ENCODE measurements around the gene HTR1B.

HTR1B gene, protein sequence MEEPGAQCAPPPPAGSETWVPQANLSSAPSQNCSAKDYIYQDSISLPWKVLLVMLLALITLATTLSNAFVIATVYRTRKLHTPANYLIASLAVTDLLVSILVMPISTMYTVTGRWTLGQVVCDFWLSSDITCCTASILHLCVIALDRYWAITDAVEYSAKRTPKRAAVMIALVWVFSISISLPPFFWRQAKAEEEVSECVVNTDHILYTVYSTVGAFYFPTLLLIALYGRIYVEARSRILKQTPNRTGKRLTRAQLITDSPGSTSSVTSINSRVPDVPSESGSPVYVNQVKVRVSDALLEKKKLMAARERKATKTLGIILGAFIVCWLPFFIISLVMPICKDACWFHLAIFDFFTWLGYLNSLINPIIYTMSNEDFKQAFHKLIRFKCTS

DNA sequence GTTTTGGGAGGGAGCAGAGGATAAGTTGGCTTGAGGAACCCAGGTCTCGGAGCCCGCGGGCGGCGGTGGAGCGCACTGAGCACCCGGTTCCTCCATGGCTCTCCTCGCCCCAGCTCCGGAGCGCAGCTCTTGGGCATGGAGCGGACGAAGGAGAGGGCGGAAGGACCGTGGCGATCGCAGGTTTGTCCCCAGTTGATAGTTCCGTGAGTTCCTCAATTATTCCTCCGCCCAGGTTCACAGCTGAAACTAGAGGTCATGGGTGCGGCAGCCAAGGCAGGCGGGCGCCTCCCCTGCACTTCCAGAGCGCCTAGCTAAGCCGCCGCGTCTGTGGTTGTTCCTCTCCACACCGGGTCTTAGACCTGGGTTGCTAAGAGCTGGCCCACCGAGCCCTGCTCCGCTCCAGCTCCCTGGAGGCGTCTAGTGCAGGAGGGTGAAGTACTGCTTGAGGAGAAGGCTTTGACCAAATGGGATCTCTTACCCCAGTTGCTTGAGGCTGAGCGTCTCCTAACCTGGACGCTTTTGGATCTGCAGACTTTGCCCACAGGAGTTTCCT, at the start of gene HTR1B:
Gene HTR1B (minus strand): TSS at position 184 of the 553 bp plus-strand sequence. CDS start 88 bp downstream, at position 96.
- no peak for DNase-seq

DNA sequence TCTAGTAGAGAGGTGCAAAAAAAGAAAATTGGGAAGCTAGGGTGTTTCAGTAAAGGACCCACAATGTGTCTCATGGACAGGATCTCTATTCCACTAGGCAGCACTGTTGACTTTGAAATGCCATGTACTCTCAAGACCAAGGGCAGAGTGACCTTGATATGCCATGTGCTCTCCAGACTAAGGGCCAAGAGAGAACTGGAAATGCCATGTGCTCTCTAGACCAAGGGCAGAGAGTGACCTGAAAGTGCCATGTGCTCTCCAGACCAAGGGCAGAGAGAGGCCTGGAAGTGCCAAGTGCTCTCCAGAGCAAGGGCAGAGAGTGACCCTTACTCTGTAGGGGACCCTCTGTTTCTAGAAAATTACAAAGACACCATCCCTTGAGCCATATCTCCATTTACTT, 49.3 kb upstream of the HTR1B start:
- no peak for DNase-seq

DNA sequence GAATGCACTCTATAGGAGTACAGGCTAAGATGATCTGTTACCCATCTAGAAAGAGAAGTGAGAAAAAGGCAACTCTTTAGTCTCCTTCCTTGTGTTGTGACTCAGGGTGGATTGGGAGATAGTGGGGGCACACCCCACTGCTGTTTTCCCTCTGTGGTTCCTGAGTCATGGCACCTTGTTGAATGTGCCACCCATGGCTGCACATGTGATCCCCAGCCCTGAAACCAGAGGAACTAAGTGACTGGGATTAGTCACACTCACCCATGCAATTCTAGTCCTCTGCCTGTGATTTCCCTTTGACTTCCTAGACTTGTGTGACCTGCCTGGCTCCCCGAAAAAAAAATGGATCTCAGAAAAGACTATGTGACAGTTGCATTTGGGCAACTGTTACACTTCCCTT, 48.6 kb upstream of the HTR1B start:
- no peak for DNase-seq

DNA sequence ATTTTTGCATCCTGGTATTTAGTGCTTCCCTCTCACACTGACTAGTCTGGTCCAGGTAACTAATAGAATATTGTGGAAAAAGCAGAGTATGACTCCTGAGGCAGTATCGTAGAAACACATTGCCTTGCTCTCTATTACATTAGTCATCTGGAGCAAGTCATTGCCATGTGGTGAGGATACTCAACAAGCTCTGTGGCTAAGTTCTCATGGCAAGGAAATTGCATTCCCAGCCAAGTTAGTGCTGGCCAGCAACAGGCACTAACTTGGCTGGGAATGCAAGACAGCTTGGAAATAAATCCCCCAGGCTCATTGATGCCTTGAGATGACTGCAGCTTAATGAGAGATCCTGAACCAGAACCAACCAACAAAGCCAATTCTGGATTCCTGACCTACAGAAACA, 39.7 kb upstream of the HTR1B start:
- DNase-seq, result no peak

DNA sequence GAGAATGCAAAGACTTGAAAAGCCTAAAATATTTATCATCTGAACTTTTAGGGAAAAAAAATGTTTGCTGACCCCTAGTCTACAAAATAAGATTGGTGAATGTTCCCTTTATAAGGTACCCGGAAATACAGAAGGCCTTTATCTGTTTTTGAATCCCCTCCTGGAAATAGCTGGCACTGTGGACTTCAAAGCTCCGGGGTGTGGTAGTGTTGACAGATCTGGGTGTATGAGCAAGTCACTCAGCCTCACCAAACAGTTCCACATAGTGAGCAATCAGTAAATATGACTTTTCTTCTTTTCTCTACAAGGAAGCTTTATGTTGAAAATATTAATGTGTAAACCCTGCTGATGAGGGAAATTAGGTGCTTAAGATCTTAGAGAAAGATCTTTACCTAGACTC, 29.2 kb upstream of the HTR1B start:
- no peak for DNase-seq

DNA sequence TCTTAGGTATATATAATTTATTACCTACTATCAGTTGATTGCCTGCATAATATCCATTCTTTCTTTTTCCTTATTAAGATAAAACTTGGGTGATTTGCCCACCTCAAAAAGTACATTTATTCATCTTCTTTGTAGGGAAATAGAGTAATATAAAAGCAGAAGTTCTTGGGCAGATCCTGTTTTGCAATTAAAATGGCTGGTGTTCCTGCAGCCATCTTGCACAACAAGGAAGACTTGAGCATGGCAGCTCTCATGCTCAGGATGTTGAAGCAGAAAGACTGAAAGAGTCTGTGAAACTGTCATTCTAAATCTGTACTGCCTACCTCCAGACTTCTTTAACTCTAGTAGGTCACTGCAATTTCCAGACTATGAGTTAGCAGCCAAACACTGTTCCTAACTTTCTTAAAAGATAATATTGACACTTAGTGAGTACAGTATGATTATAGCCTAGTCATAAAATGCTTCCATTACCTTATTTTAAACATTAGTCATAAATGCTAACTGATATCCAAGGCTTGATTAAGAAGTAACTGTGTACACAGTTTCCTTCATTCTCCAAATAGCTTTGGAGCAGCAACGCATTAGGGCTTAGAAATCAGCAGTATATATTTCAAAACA, 24.6 kb upstream of the HTR1B start:
- no peak for DNase-seq

DNA sequence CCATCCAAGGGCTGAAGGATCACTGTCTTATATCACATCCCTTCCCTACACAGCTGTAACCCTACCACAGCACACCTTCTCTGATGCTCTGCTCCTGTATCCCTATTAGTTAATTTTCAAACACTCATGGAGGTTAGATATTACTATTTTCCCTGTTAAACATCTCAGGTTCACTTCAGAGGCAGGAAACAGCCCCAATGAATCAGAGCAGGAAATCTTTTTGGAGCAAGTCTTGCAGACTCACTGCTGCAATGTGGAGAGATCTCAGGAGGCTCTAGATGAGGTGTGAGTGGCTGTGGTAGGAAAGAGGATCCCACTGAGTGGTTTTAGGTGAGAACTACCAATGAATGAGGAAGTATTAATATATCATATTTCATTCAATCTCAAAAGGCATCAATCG, 19.7 kb upstream of the HTR1B start:
- no peak for DNase-seq

DNA sequence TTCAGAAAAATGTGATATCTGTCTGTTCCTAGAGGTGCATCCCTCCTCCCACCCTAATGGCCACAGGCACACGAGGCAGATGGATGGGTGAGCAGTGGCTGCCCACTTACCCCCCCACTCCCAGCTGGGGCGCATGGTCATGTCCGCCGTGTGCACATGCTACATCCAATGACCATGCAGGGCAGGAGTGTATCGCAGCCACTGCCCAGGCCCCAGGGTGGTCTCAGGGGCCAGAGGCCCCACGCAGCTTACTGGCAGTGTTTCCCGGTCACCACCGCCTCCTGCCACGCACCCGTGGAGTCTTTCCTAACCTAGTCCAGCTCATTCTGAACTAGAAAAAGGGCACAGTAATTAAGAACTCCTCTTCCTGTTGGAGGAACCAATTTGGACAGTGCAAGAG, 11.7 kb upstream of the HTR1B start:
- no peak for DNase-seq

DNA sequence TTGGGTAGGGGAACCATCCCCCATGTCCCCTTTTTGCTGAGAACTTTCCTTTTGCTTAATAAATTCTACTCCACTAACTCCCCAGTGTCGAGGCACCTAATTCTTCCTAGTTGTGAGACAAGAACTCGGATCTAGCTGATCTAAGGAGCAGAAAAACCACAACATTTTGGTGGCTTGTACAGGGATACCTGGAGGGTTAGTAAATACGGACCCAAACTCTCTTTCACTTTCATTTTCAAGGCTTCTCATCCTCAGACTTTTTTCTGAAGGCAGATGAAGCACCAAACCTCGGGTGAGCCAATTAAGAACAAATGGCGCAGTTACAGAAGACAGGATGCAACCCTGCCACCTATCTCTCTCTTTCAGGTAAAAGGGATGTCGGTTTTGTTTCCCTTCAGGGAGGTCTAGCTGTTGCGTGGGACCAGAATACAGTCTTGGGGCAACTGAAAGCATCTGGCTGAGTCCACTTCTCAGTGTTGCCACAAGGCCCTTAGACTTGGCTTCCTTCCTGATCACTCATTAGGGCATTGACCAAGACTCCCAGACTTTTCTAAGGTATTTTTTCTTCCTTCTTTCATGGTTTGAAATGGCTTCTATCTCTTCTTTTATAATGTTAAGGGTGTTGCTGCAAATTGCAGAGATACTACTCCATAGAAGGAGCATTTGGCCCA, 11.1 kb upstream of the HTR1B start:
- DNase-seq, result no peak

DNA sequence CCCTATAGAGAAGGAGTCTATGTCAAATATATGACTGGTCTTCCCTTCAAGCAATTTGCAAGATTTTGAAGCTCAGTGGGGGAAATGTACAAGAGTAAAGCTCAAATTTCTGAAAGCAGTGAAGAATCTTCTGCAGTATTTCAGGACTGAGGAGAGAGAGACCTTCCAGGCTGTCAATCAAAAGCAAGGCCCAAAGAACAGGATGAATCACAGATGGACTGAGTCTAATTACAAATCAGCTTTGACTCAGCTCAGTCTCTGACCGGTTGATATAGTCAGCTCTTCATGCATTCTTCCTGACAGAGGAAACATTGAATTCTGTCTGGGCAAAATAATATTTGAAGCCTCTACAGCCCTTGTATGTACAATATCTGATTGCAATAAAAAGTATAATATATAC, 7.7 kb upstream of the HTR1B start:
- DNase-seq, result no peak

DNA sequence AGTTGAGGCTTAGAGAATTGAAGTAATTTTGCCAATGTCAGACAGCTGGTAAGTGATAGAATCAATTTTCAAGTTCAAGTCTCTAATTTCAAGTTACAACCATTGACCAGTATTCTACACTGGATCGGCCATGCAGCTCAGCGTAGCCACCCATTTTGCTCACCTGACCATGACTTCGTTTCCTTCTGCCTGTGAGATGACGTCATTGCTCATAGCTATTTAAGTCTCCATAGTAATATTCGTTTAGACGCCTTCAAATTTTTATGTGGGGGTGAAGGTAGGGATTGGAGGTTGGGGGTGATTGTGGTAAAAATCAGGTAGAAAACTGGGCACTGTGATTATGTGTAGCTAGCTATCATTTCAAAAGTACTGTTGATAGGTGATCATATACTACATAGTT, 5.6 kb upstream of the HTR1B start:
- no peak for DNase-seq

DNA sequence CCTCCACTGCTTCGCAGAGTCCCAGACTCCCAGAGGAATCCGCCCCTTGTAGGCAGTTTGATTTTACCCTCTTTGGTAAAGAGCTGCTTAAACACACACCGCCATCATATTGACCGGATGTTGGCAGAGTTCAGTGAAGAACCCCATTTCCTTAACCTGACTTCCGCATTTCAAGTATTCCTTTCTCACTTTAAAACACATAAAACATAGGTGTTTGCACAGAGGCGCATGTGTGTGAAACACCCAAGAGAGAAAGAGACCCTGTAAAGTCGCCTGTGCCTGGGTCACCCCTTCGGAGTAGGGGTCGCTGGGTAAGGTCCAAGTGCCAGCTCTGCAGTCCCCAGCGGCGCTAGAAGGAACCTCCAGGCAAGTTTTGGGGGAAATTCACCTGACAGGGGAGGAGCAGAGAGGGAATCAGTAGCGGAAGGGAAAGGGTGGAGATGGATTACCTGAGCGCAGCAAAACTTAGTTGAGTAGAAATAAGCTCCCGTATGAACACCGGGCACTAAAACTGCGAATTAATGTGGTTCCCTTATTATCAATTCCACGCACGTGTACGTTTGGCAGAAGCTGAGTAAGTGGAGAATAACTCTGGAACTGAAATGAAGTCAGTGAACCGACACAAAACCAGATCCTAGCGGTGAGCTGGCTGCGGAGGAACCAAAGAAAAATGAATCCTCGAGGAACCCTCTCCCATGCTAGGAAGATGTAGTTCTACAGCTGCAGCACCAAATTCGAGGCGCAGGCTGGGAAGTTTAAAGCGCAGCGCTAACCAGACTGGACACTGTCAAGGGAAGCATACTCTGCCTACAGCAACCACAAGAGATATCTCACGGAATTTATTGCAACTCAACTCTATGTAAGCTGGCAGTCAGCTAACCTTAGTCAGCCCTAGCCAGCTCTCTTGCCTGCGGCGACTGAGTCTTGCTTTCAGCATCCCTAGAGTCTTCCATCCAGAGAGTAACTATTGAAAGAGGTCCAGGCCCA, 3.5 kb upstream of the HTR1B start:
- DNase-seq, result no peak

DNA sequence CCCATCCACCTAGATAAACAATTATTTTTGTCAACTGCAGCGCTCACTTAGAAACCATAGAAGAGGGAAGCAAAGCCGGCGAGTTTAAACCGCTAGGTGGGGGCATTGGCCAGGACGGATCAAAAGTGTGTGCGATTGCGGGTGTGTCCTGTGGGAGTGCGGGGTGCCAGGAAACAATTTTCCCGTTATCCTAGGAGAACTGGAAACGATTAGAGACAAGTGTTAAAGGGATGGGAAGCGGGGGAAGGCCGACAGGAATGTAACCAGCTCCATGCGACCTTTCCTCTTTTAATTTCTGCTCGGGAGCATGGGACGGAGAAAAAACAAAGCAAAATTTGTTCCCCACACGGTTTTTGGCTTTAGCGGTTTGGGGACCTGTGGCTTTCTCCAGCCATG, 2.8 kb upstream of the HTR1B start:
- peak; percentile 11 for DNase-seq

DNA sequence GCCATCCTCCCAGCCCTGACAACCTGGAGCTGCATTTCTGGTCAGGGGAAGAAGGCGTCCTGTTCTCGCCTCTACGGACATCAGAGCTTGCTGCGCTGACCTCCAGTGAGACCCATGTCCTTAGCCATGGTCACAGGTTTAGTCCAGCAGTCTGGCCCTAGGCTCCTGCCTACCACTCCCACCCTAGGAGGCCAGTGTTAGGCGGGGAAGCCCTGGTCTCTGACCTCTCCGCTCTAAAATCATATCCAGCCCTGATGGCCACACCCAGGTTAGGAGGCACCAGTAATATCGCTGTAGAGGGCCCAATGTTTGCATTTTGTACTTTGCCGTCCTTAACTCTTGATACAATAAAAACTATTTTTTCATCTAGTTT, 1.2 kb upstream of the HTR1B start:
- DNase-seq, result no peak

DNA sequence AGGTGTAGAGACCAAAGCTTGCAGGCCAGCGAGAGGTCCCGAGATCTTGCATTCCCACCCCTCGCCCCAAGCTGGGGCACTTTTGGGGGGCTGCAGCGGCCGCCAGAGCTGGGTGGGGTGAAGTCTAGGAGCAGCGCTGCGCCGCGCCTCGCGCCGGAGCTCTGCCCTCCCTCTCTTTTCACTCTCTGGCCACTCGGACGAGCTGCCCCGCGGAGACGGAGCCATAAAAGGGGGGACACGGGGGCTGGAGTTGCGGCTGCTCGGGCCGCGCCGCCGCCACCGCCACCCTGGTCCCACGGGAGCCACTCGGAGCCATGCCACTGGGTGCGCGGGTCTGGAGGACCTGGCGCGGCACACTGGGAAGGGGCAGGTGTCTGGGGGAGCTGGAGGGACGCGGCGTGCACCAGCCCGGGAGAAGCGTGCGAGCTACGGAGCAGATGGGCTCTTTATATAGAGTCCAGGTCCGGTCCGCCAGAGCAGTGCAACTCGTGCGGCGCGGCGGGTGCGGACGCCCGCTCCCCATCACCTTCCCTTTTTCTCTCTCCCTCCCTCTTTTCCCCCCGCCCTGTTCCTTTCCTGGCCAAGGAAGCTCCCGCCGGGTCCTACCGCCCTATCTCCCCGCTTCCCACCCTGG, 687 bp upstream of the HTR1B start:
- DNase-seq, result no peak

DNA sequence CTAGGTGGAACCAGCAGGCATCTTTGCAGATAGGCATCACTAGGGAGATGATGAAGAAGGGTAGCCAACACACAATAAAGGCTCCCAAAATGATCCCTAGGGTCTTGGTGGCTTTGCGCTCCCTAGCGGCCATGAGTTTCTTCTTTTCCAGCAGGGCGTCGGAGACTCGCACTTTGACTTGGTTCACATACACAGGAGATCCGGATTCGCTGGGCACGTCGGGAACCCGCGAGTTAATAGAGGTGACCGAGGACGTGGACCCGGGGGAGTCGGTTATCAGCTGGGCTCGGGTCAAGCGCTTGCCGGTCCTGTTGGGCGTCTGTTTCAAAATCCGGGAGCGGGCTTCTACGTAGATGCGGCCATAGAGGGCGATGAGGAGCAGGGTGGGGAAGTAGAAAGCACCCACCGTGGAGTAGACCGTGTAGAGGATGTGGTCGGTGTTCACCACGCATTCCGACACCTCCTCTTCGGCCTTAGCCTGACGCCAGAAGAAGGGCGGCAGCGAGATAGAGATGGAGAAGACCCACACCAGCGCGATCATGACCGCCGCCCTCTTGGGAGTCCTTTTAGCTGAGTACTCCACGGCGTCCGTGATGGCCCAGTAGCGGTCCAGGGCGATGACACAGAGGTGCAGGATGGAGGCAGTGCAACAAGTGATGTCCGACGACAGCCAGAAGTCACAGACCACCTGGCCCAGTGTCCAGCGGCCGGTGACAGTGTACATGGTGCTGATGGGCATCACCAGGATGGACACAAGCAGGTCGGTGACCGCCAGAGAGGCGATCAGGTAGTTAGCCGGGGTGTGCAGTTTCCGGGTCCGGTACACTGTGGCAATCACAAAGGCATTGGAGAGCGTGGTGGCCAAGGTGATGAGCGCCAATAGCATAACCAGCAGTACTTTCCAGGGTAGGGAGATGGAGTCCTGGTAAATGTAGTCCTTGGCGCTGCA, 658 bp downstream of the HTR1B start:
- DNase-seq, result no peak

DNA sequence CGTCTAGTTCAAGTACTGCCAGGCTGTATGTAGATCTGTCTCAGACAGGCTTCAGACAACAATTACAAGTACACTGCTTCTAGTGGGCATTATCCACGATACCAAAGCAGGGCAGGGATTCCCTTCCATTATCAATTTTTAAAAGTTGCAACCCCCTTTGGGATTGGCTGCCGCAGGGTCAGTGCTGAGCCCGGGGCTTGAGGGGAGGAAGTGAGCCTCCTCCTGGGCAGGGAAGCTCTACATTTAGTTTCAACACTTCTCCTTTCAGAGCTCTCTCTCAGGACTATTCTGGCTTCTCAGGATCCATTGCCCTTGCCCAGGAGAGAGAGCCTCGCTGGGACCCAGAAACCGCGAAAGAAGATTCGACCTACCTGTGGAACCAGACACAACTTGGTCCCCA, 1.5 kb downstream of the HTR1B start:
- no peak for DNase-seq

DNA sequence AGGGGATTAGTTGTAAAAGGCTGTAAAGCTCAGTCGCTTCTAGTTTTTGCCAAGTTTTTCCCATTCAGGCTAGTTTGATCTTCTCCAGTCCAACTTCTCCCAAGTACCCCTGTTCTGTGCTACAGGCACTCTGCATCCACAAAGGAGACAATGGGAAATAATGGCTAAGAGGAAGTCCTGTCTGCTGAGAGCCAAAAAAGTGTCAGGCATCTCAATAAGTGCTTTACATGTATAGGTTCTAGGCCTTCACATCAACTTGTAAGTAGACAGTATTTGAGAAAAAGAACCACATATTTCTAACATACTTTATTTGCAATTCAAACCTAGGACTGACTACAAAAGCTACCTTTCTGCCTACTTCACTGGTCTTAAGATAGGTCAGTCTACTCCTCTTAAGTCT, 4.9 kb downstream of the HTR1B start:
- no peak for DNase-seq

DNA sequence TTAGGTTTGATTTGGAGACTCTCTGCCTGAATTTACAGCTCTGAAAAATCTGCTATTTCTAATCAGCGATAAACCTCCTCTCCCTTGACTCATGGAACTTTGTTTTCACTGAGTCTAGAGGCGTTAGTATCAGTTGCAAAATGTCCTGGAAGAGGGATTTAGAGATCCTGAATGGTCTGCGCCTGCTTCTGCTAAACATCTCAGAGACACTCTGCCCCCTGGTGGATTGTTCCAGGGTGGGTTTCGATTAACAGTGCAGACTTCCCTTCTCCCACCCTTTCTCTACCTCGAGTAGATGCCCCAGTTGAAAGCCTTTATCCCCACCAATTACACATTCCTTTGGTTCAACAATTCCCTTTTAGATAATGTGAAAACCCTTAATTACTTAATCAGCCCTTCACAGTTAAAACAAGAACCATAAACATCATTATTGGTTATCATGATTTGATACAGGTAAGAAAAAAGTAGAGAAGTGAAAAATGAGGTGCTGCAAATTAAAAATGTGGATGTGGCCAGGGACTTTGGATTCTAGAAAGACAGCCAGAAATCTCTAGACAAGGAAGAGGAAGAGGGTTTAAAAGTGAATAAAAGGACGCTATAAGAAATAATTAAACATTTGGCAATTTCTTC, 5.5 kb downstream of the HTR1B start:
- peak; percentile 4 for DNase-seq

DNA sequence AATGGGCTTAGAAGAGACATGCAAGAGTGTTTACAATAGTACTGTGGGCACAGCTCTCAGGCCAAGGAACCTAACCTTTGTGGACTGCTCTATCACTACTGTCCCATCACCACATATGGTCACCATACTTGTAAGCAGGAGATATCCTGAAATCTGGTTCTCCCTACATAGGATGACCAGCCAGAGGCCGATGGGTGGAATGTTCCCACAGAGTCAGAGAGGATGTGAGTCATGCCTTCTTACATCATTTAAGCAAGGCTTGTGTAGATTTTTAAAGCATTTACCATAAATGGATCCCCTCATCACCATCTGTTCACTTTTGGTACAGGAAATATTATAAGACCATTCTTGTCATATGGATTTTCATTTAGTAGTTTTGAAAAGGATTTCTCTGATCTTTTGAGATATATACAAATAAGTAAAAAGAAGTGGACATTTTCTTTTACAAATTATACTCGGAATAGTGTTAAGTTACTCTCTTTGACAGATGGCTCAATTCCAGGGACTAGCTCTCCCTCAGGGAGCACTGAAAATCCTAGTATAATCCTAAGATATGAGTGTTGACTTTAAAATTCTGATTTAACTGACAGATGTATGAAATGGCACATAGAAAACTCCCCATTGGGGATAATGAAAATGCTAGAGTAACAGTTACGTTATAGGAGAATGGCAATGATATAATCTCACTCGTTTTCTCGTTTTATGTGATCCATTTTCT, 6.6 kb downstream of the HTR1B start:
- DNase-seq, result no peak
